Measurements from ENCODE around the gene GNB2. TPM values are rescaled to one million over a fixed set of nuclear protein-coding genes. Genes with fewer than 3 reads are reported as not detected.
A peak's percentile ranks its signal among the peaks of the same experiment; 100 is the strongest.
"Not testable (repeated sequence)": the region's sequence is repeated elsewhere in the genome, so short reads cannot be mapped to it uniquely, and the experiment has no call there.

GNB2 gene
- total RNA-seq, 1 experiment from 2014 or later = 299 TPM

GRCh38 chr7:100721505-100721812 lies 47.9 kb downstream of the GNB2 start:
- intact Hi-C loops (cut with micrococcal nuclease; ENCODE audit: unreplicated experiment) = no loop called here
- POLR2A ChIA-PET (ENCODE audit: unreplicated experiment) = interaction anchor here (0.7 kb wide), 1 partner anchor 16 kb away, joined by 3 read pairs; no protein-coding TSS in a partner anchor

GRCh38 chr7:100722480-100723212 lies 49.1 kb downstream of the GNB2 start:
- no peak for TF ChIP-seq CTCF (conservative IDR thresholded peaks at IDR 0.05)
- no peak for TF ChIP-seq EZH2 (IDR thresholded peaks at IDR 0.05; ENCODE audit: low read depth)
- POLR2A ChIA-PET (ENCODE audit: unreplicated experiment) = interaction anchor here (0.7 kb wide), 1 partner anchor 152 kb away, joined by 7 read pairs; the partner anchor contains the start of gene SRRT
- H3K4me1 ChIP-seq (replicated peaks; ENCODE audit: insufficient read depth) = peaks cover 29% of the 10 kb centered on the region
- H3K27ac ChIP-seq = no peak overlapping the region
- no peaks in the 10 kb centered on the region for H3K9me3 ChIP-seq (ENCODE audit: insufficient read depth, low read depth)
- H3K4me3 ChIP-seq = no peak overlapping the region
- CTCF ChIA-PET = no interaction called here
- H3K9me2 ChIP-seq (ENCODE audit: insufficient read depth) = no peaks in the 10 kb centered on the region
- no peaks in the 10 kb centered on the region for H3K36me3 ChIP-seq (ENCODE audit: low read depth)
- no TSS peak for BruUV-seq (replicated peaks)
- H3F3A ChIP-seq (ENCODE audit: insufficient read depth, low read depth) = peaks cover 18% of the 10 kb centered on the region; the same call in 1 of the 2 replicates
- H2AFZ ChIP-seq = no peak overlapping the region
- no peak overlapping the region for H3K4me2 ChIP-seq
- intact Hi-C loops (cut with micrococcal nuclease; ENCODE audit: unreplicated experiment) = no loop called here
- H3K27me3 ChIP-seq (ENCODE audit: insufficient read depth, low read depth) = no peaks in the 10 kb centered on the region
- no peaks in the 10 kb centered on the region for H3K79me2 ChIP-seq (ENCODE audit: low read depth)
- H4K20me1 ChIP-seq (ENCODE audit: insufficient read depth) = no peaks in the 10 kb centered on the region
- no peak for DNase-seq

More at GRCh38 chr7:100721505-100721812, 47.9 kb downstream of the GNB2 start:
- Histone ChIP-seq H3K27me3 (ENCODE audit: insufficient read depth, low read depth) (no peaks in the 10 kb centered on the region), H3K9me2 (ENCODE audit: insufficient read depth) (no peaks in the 10 kb centered on the region), H3K4me2 (no peak overlapping the region), H3K79me2 (ENCODE audit: low read depth) (no peaks in the 10 kb centered on the region), H3K27ac (no peak overlapping the region), H3K9me3 (ENCODE audit: insufficient read depth, low read depth) (no peaks in the 10 kb centered on the region), H2AFZ (no peak overlapping the region), H3F3A (ENCODE audit: insufficient read depth, low read depth) (peaks cover 18% of the 10 kb centered on the region; the same call in 1 of the 2 replicates), H3K36me3 (ENCODE audit: low read depth) (no peaks in the 10 kb centered on the region), H3K4me1 (replicated peaks; ENCODE audit: insufficient read depth) (peaks cover 24% of the 10 kb centered on the region), H3K4me3 (no peak overlapping the region), H4K20me1 (ENCODE audit: insufficient read depth) (no peaks in the 10 kb centered on the region)
- CTCF ChIA-PET = interaction anchor here (0.7 to 1.0 kb wide), 2 partner anchors 74 to 340 kb away, joined by 4 to 11 read pairs; no protein-coding TSS in a partner anchor
- no peak for DNase-seq
- TF ChIP-seq CTCF (conservative IDR thresholded peaks at IDR 0.05) = no peak
- TF ChIP-seq EZH2 (IDR thresholded peaks at IDR 0.05; ENCODE audit: low read depth) = no peak
- BruUV-seq (replicated peaks) = no TSS peak

GRCh38 chr7:100723732-100724275 lies 50.3 kb downstream of the GNB2 start:
- Histone ChIP-seq H3K4me2 (no peak overlapping the region), H4K20me1 (ENCODE audit: insufficient read depth) (no peaks in the 10 kb centered on the region), H3K36me3 (ENCODE audit: low read depth) (no peaks in the 10 kb centered on the region), H3K9me3 (ENCODE audit: insufficient read depth, low read depth) (no peaks in the 10 kb centered on the region), H2AFZ (no peak overlapping the region), H3K79me2 (ENCODE audit: low read depth) (no peaks in the 10 kb centered on the region), H3K27me3 (ENCODE audit: insufficient read depth, low read depth) (no peaks in the 10 kb centered on the region), H3F3A (ENCODE audit: insufficient read depth, low read depth) (peaks cover 18% of the 10 kb centered on the region; the same call in 1 of the 2 replicates), H3K4me3 (no peak overlapping the region), H3K4me1 (replicated peaks; ENCODE audit: insufficient read depth) (peaks cover 28% of the 10 kb centered on the region), H3K9me2 (ENCODE audit: insufficient read depth) (no peaks in the 10 kb centered on the region), H3K27ac (no peak overlapping the region)
- ChIA-PET POLR2A (ENCODE audit: unreplicated experiment) (no interaction called here), CTCF (interaction anchor here (0.5 kb wide), 1 partner anchor 64 kb away, joined by 3 read pairs; no protein-coding TSS in a partner anchor)
- no peak for TF ChIP-seq CTCF (conservative IDR thresholded peaks at IDR 0.05)
- TF ChIP-seq EZH2 (IDR thresholded peaks at IDR 0.05; ENCODE audit: low read depth) = no peak
- intact Hi-C loops (cut with micrococcal nuclease; ENCODE audit: unreplicated experiment) = no loop called here
- no peak for DNase-seq
- no TSS peak for BruUV-seq (replicated peaks)

GRCh38 chr7:100724364-100724763 lies 50.8 kb downstream of the GNB2 start:
- H3K27ac ChIP-seq; DNase-seq; H2AFZ ChIP-seq; intact Hi-C loops (cut with micrococcal nuclease; ENCODE audit: unreplicated experiment); H3K36me3 ChIP-seq (ENCODE audit: low read depth); H3K27me3 ChIP-seq (ENCODE audit: insufficient read depth, low read depth); H3K9me3 ChIP-seq (ENCODE audit: insufficient read depth, low read depth); H3K4me3 ChIP-seq; BruUV-seq (replicated peaks); H4K20me1 ChIP-seq (ENCODE audit: insufficient read depth); H3K9me2 ChIP-seq (ENCODE audit: insufficient read depth); POLR2A ChIA-PET (ENCODE audit: unreplicated experiment); H3K79me2 ChIP-seq (ENCODE audit: low read depth): not testable (repeated sequence)
- H3K4me1 ChIP-seq (replicated peaks; ENCODE audit: insufficient read depth) = peaks cover 25% of the 10 kb centered on the region
- 0 out of 2 replicates have a peak overlapping the region, but pooled peaks have one; percentile 70 for H3K4me2 ChIP-seq
- CTCF ChIA-PET = interaction anchor here (1.2 to 2.4 kb wide), 2 partner anchors 19 to 136 kb away, joined by 3 to 25 read pairs; partner anchors contain the start of gene POP7
- peaks cover 17% of the 10 kb centered on the region; the same call in 1 of the 2 replicates for H3F3A ChIP-seq (ENCODE audit: insufficient read depth, low read depth)

All from PC-9 (cell line).